ENCODE data around the gene AKT3.

DNA sequence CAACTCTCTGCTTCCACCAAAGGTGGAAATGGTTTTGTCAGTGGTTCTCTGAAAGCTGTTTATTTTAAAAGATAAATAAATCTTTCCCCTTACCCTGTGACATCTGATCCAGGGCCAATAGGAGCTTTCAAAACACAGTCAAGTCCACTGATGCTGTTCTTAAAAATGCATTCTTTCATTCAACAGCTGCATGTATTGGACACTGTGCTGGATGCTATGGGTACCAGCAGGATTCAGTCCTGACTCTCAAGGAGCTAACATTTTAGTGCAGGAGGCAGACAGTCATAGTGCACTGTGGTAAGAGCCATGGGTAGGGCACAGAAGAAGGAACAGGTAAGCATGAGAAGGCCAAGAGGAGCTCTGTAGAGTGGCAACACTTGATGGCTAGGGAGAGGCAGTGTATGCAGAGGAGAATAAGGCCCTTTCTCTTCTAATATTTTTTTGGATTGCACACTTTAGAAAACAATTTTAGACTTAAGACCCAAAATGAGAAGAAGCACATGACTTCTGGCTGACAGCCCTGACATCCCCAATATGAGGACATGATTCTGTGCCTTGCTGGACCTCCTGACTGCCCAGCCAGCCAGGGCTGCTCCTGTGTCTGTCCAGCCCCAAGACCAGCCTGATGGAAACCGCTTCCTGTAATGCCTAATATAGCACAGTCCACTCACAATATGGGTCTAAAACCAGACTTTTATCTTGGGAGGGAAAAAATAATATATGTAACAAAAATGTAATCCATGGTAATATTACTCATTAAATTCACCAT is 386.9 kb downstream of the AKT3 start:
- no peak for TF ChIP-seq TEAD4 (IDR thresholded peaks at IDR 0.05)
- TF ChIP-seq RAD21 (IDR thresholded peaks at IDR 0.05; ENCODE audit: low read depth): no peak
- no peak for TF ChIP-seq FOXM1 (IDR thresholded peaks at IDR 0.05; ENCODE audit: borderline replicate concordance, low read depth)
- TF ChIP-seq EP300 (IDR thresholded peaks at IDR 0.05; ENCODE audit: borderline replicate concordance): no peak
- no peak for TF ChIP-seq YY1 (IDR thresholded peaks at IDR 0.05; ENCODE audit: low read depth)
- TF ChIP-seq, protein P1, sequence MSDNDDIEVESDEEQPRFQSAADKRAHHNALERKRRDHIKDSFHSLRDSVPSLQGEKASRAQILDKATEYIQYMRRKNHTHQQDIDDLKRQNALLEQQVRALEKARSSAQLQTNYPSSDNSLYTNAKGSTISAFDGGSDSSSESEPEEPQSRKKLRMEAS (IDR thresholded peaks at IDR 0.05): no peak
- TF ChIP-seq, protein P2, sequence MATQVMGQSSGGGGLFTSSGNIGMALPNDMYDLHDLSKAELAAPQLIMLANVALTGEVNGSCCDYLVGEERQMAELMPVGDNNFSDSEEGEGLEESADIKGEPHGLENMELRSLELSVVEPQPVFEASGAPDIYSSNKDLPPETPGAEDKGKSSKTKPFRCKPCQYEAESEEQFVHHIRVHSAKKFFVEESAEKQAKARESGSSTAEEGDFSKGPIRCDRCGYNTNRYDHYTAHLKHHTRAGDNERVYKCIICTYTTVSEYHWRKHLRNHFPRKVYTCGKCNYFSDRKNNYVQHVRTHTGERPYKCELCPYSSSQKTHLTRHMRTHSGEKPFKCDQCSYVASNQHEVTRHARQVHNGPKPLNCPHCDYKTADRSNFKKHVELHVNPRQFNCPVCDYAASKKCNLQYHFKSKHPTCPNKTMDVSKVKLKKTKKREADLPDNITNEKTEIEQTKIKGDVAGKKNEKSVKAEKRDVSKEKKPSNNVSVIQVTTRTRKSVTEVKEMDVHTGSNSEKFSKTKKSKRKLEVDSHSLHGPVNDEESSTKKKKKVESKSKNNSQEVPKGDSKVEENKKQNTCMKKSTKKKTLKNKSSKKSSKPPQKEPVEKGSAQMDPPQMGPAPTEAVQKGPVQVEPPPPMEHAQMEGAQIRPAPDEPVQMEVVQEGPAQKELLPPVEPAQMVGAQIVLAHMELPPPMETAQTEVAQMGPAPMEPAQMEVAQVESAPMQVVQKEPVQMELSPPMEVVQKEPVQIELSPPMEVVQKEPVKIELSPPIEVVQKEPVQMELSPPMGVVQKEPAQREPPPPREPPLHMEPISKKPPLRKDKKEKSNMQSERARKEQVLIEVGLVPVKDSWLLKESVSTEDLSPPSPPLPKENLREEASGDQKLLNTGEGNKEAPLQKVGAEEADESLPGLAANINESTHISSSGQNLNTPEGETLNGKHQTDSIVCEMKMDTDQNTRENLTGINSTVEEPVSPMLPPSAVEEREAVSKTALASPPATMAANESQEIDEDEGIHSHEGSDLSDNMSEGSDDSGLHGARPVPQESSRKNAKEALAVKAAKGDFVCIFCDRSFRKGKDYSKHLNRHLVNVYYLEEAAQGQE (IDR thresholded peaks at IDR 0.05; ENCODE audit: low read depth): no peak
